ENCODE data around the gene HRNR.
A peak's percentile ranks its signal among the peaks of the same experiment; 100 is the strongest.
"Not testable (repeated sequence)": the region's sequence is repeated elsewhere in the genome, so short reads cannot be mapped to it uniquely, and the experiment has no call there.

Gene HRNR

GRCh38 chr1:152224093-152224492 lies at the start of gene HRNR:
TSS of gene HRNR (minus strand) at chr1:152224193. CDS start at chr1:152223253, 940 bp downstream.
- no peak for DNase-seq (ENCODE audit: low read depth in 2 of 2)

DNA sequence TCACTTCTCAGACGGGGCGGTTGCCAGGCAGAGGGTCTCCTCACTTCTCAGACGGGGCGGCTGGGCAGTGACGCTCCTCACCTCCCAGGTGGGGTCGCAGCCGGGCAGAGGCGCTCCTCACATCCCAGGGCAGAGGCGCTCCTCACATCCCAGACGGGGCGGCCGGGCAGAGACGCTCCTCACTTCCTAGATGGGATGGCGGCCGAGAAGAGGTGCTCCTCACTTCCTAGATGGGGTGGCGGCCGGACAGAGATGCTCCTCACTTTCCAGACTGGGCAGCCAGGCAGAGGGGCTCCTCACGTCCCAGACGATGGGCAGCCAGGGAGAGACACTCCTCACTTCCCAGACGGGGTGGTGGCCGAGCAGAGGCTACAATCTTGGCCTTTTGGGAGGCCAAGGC lies 32.4 kb upstream of the HRNR start:
- DNase-seq (ENCODE audit: low read depth in 2 of 2) = not testable (repeated sequence)

DNA sequence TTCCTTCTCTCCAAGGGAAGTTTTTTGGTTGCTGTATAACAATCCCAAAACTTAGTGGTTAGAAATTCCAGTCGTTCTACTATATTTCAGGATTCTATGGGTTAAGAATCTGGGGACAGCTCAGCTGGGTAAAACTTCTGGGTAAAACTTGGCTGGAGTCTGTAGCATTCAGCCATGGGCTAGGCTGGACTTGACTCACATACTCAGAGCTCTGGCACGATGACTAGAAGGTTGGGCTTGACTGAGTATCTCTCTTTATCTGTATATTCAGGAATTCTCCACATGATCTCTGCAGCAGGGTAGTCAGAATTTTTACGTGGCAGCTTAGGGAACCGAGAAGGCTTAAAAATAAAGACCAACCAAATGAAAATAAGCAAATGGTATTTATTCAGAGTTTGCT lies 28.2 kb upstream of the HRNR start:
- no peak for DNase-seq (ENCODE audit: low read depth in 2 of 2)

- no peak for DNase-seq (ENCODE audit: low read depth in 2 of 2)
Observed at GRCh38 chr1:152251391-152251790, 27.4 kb upstream of the HRNR start.

DNA sequence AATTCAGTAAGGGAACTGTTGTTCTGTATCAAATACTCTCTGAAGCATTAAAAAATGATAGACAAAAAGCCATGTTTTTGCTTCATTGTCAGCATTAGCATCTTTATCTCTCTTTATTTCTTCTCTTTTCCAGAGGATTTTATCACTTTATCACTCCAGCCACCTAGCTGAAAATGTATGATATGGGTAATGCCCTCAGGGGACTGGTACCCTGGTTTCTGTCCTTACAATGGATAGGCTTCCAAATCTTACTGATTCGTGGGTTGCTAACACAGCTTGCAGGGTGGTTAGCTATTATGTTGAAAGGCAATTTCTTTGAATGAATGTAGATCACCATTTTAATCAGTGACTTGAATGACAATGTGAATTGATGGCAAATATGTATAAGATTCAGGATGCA lies 23.3 kb upstream of the HRNR start:
- DNase-seq (ENCODE audit: low read depth in 2 of 2) = no peak

DNA sequence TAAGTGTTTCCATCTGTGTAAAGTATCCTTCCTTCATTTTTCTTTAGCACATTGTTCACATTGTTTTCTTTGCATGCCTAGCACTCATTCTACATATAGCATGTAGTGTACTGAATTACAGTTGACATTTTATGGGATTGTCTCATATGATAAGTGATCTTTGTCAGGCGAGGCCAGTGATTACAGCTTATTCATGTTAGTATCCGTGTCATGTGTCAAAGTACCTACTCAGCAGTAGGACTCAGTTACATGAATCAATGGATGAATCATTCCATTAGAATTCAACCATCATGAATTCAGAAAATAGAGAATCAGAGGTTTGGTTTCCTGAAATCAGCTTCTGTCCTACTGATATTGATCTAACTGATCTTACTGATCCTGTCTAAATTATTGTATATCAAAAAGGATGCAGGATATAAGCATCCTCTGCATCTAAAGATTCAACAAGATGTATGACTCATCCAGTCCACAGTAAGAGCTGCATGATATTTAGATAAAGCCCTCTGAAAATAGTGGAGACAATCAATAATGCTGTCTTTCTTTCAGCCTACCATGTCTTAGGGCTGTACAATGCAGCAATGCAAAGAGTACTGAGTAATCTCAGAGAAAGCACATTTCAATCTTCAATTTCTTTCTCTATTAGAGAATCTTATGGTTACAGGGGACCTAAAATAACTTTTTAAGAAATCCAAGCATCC lies 20.7 kb upstream of the HRNR start:
- DNase-seq (ENCODE audit: low read depth in 2 of 2) = no peak

- DNase-seq (ENCODE audit: low read depth in 2 of 2) = no peak
Observed at GRCh38 chr1:152237093-152237492, 13.1 kb upstream of the HRNR start.

GRCh38 chr1:152228831-152229230 lies 4.8 kb upstream of the HRNR start:
- DNase-seq (ENCODE audit: low read depth in 2 of 2) = no peak

- no peak for DNase-seq (ENCODE audit: low read depth in 2 of 2)
Observed at GRCh38 chr1:152227310-152227928, 3.4 kb upstream of the HRNR start.

- no peak for DNase-seq (ENCODE audit: low read depth in 2 of 2)
Observed at GRCh38 chr1:152225678-152226077, 1.7 kb upstream of the HRNR start.

GRCh38 chr1:152220166-152221163 lies 3.5 kb downstream of the HRNR start:
- no peak for DNase-seq (ENCODE audit: low read depth in 2 of 2)

- DNase-seq (ENCODE audit: low read depth in 2 of 2) = not testable (repeated sequence)
Observed at GRCh38 chr1:152219438-152219837, 4.6 kb downstream of the HRNR start.

DNA sequence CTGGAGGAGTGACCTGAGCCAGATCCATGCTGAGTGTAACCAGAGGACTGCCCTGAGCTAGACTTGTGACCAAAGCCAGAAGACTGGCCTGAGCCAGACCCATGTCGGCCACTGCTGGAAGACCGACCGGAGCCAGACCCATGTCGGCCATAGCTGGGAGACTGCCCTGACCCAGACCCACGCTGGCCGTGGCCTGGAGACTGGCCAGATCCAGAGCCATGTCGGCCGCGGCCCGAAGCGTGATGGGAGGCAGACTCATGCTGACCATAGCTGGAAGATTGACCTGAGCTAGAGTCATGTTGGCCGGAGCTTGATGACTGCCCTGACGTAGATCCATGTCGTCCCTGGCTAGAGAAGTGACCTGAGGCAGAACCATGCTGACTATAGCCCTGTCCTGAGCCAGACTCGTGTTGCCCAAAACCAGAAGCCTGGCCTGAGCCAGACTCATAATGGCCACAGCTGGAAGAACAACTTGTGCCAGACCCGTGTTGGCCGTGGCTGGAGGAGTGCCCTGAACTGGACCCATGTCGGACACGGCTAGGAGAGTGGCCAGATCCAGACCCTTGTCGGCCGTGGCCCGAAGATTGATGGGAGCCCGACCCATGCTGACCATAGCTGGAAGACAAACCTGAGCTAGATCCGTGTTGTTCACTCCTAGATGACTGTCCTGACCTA lies 5.1 kb downstream of the HRNR start:
- no peak for DNase-seq (ENCODE audit: low read depth in 2 of 2)

DNA sequence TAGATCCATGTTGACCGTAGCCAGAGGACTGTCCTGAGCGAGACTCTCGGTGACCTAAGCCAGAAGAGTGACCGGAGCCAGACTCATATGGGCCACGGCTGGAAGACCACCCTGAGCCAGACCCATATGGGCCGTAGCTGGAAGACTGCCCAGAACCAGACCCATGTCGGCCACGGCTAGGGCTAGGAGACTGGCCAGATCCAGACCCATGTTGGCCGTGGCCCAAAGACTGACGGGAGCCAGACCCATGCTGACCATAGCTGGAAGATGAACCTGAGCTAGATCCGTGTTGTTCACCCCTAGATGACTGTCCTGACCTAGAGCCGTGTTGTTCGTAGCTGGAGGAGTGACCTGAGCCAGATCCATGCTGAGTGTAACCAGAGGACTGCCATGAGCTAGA lies 8.4 kb downstream of the HRNR start:
- DNase-seq (ENCODE audit: low read depth in 2 of 2) = not testable (repeated sequence)

DNA sequence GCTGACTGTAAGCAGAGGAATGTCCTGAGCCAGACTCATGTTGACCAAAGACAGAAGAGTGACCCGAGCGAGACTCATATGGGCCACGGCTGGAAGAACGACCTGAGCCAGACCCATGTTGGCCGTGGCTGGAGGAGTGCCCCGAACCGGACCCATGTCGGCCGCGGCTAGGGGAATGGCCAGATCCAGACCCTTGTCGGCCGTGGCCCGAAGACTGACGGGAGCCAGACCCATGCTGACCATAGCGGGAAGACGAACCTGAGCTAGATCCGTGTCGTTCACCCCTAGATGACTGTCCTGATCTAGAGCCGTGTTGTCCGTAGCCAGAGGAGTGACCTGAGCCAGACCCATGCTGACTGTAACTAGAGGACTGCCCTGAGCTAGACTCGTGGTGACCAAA lies 9.1 kb downstream of the HRNR start:
- not testable (repeated sequence) for DNase-seq (ENCODE audit: low read depth in 2 of 2)

DNA sequence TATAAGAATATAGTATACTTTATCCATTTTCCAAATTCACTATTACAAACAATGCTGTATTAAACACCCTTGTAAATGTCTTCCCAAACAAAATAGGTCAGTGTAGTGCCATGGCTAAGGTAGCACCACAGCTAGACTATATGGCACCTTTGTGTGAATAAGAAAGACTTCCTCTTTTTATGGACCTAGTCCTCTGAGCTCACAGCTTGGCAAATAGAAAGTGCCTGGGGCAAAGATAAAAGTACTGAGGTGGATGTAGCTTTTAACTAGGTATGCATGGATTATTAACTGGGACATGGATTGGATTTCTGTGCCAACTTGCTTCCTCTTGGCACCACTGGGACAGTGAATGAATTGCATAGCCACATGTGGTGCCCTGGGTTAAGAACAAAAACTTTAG lies 25.0 kb downstream of the HRNR start:
- no peak for DNase-seq (ENCODE audit: low read depth in 2 of 2)

GRCh38 chr1:152197361-152197941 lies 26.5 kb downstream of the HRNR start:
- no peak for DNase-seq (ENCODE audit: low read depth in 2 of 2)

DNA sequence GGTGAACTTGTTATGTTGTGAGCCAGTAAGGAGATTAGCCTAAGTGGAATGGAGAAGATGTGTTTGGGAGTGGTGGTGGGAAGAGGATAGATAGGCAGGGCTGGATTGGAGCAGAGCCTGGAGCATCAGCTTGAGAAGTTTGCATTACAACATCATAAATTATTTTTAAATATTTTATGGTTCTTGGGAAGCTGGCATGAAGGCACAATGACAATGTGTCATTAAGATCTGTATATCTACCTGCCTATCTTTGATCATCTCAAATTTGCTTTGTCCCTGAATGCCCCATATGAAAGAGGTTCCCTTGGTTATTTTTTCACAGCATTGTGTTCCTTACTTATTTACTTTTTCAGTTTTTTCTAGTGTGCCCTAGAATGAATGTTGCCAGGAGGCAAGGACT lies 32.3 kb downstream of the HRNR start:
- no peak for DNase-seq (ENCODE audit: low read depth in 2 of 2)

DNA sequence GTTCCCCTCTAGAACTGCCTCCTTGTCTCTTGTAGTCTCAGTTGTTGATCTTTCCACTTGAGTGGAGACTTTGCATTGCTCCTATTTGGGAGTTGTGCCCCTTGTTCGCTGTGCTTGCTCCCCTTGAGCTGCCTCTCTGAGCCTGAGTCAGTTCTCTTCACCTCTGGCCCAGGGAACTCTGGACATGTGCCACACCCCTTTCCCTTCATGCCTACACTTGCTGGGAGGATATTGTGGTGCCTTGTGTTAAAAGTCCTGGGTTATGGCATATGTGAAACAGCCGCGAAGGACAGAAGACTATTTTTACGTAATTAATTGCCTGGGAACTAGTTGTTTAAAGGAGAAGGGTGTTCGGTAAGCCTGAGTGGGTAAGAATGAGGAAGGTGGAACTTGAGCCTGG lies 32.7 kb downstream of the HRNR start:
- no peak for DNase-seq (ENCODE audit: low read depth in 2 of 2)

GRCh38 chr1:152190589-152190988 lies 33.4 kb downstream of the HRNR start:
- DNase-seq (ENCODE audit: low read depth in 2 of 2) = no peak

DNA sequence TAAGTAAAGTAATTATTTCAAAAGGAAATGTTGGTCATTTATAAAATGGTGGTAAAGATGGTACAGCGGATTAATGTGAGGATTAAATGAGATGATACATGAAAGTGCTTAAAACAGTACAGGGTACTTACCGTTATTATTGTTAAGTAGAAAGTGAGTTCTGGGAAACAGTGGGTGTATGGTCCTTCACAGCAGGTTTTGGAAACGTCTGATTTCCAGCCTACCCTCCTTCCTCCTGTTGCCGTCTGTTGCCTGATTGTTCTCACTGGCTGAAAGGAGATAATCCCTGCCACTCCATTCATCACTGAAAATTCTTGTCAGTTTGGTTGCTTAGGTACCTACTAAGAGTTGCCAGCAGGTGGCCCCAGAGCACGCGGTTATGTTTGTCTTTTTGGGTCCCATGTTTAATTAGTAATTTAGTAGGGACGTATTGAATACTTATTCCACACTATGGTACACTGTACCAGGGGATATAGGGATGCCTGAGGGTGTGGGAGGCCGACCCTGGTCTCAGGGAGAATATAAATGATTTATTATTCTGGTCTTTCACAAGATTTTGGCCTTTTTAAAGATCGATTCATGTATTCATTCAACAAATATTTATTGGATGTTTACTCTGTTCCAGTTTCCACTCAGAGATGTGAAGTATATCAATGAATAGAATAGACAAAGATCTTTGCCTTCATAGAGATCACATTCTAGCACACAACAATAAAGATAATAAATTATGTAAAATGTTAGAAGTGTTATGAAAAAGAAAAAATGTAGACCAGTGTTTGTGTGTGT lies 34.1 kb downstream of the HRNR start:
- peak; percentile 37 to 69 for DNase-seq (ENCODE audit: low read depth in 2 of 2)
